Ecto neural progenitor cell (in vitro differentiated cells): ENCODE measurements around the gene OR5H2.
"Not testable (repeated sequence)": the region's sequence is repeated elsewhere in the genome, so short reads cannot be mapped to it uniquely, and the experiment has no call there.

Experiments
- DNase-seq: peaks from one replicate; pipeline ENCODE4 v3.0.0-alpha.2; 2018; ENCODE audit warnings: low spot score

Gene OR5H2

DNA sequence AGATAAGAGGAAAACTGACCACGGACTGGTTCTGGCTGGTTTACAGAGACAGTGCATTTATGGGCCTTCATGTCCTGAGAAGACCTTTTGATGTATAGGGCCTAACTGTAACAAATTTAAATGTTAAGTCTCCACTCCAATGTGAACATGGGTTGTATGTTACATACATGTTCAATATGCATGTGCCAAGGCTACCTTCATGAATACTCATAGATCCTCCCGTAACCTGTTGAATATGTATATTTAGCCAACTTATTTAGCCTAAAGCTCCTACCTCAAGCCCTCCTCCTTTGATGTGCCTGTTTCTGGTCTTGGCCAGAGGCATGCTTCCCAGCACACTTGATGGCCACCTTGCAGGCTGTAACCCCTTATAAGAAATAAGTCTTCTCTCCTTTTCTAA is at the start of gene OR5H2:
Gene OR5H2 (plus strand): TSS at position 301 of the 400 bp plus-strand sequence. CDS start 398 bp downstream, outside the sequence.
- no peak for DNase-seq

DNA sequence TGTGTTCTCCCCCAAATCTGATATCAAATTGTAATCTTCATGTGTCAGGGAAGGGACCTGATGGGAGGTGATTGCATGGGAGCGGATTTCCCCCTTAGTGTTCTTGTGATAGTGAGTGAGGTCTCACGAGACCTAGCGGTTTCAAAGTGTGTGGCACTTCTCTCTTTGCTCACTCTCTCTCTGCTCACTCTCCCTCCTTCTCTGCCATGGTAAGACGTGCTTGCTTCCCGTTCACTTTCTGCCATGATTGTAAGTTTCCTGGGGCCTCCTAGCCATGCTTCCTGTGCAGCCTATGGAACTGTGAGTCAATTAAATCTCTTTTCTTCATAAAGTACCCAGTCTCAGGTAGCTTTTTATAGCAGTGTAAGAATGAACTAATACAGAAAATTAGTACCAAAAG is 48.8 kb upstream of the OR5H2 start:
- no peak for DNase-seq

DNA sequence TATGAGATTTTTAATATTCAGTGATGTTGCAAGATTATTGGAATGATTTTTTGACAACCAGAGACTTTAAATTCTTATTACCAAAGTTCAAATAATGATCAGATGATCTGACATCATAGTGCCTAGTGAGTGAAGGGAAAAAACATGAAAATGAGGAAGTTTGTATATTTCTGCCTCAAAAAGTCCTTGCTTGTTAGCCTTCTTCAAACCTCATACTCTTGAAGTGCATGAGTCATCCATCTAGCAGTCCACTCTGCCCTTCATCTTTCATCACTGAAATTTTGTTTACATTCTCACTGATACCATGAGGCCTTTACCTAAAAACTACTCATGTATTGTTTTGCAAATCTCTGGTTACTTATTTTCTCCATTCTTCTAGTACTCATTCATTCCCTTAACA is 42.2 kb upstream of the OR5H2 start:
- no peak for DNase-seq

DNA sequence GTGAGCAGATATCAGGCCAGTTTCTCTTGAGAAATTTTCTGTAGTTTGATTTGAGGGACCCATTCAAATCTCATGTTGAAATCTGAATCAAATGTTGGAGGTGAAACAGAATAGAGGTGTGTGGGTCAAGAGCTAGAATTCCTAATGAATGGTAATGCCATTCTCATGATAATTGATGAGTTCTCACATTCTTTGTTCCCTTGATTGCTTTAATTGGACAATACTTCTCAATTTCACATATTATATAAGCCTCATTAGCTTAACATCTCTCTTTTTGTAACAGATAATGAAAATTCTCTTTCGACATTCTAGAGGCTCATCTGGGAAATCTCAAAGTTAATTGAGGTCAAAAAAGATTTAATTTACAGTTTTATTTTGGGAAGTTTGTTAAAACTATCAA is 40.1 kb upstream of the OR5H2 start:
- DNase-seq: no peak

DNA sequence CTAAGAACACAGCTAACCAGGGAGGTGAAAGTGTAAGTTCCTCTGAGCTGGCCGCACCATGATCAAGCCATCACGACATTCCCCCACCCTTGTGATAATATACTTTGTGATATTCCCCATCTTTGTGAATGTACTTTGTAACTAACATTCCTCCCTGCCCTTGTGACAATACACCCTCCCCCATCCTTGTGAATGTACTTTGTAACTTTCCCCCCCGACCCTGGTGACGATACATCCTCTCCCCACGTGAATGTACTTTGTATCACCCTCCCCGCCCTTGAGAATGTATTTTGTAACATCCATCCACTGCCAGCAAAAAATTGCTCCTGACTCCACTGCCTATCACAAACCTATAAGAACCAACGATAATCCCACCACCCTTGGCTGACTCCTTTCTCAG is 38.5 kb upstream of the OR5H2 start:
- no peak for DNase-seq

DNA sequence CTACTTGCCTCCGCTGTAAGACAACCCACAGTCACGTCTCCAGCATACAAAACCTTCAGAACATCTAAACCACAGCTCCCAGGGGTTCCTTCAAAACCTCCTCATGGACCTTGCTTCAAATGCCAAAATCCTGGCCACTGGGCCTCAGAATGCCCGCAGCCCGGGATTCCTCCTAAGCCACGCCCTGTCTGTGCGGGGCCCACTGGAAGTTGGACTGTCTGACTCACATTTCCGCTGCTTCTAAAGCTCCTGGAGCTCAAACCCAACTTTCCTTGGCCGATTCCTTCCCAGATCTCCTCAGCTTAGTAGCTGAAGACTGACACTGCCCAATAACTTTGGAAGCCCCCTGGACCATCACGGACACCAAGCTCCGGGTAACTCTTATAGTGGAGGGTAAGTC is 36.2 kb upstream of the OR5H2 start:
- no peak for DNase-seq

DNA sequence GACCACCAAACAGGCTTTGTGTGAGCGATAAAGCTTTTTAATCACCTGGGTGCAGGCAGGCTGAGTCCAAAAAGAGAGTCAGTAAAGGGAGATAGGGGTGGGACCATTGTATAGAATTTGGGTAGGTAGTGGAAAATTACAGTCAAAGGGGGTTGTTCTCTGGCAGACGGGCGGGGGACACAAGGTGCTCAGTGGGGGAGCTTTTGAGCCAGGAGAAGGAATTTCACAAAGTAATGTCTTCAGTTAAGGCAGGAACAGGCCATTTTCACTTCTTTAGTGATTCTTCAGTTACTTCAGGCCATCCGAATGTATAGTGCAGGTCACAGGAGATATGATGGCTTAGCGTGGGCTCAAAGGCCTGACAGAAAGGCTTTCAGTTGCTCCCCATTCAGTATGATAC is 26.3 kb upstream of the OR5H2 start:
- DNase-seq: not testable (repeated sequence)

DNA sequence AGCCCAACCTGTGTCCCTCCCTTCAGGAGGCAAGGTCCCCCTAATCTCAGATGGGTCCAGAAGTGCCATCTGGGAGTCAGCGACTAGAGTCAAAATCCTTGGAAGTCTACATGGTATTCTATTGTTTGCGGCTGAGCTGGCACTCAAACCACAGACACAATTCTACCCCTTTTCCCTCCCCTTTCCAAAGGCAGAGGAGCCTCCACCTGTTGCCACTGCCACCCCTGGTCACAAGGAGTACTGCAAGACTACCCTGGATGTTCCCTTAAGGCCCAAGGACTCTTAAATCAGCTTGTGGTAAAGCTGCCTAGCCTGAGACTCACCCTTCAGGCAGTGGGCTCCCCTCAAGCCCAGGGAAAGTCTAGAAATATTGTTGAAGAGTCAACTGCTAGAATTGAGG is 22.6 kb upstream of the OR5H2 start:
- DNase-seq: no peak

DNA sequence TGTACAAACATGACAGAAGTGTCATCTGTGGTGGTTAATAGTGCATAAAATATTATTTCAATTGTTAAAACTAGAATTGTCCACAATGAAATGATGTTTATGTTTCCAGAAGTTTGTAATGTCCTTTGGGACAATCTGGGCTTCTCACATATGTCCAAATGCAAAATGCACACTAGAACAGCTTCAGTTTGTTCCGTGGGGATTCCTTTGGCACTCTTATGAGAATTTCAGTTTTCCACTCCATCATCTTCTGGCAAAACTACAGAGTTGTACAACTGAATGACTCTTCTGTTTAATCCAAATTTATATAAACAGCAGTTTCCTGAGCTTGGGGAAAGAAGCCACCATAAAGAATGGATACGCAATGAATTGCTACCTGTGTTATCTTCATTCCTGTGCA is 20.3 kb upstream of the OR5H2 start:
- no peak for DNase-seq

DNA sequence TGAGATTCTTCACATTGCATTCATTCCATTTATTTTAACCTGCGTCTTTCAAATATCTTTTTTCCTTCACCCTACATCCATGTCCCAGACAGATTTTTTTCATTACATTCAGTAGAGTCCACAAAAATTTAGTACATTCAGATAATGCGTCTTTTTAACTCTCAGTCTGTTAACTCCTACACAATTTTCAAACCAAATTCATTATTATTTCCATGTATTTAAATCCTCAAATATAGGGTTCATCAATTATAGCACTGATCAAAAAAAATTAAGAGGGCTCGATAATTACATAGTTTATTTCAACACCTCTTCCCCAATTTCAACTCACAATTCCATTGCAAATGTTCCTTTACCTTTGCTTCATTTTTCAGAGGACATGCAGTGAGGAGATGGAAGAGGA is 18.4 kb upstream of the OR5H2 start, which contains the start of gene OR5H6:
Gene OR5H6 (plus strand): TSS at position 301 of the 400 bp plus-strand sequence. CDS start 89 bp downstream, at position 390.
- no peak for DNase-seq

DNA sequence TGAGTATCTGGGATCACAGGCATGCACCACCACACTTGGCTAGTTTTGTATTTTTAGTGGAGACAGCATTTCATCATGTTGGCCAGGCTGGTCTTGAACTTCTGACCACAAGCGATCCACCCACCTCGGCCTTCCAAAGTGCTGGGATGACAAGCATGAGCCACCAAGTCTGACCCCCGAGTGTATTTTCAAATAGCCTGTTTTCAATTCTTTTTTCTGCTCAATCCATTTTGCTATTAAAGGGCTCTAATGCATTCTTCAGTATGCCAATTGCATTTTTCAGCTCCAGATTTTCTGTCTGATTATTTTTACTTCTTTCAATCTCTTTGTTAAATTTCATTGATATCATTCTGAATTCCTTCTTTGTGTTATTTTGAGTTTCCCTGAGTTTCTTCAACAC is 12.5 kb upstream of the OR5H2 start:
- no peak for DNase-seq

DNA sequence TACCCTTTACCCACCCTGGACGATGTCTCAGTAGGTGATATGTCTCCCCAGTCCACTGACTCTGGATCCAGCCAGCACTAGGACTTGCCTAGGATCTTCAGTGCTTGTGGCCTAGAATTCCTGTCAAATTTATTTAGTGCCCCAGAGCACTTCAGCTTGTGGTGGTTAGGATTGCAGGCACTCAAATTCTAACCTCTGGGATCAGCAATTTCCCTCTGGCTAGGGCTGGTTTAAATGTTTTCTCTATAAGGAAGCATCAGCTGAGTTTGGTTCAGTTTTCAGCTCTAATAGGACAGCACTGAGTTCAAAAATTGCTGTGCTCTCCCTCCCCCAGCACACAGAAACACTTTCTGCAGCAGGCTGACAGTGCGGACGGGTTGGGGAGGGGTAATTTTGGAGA is 10.2 kb upstream of the OR5H2 start:
- DNase-seq: no peak

DNA sequence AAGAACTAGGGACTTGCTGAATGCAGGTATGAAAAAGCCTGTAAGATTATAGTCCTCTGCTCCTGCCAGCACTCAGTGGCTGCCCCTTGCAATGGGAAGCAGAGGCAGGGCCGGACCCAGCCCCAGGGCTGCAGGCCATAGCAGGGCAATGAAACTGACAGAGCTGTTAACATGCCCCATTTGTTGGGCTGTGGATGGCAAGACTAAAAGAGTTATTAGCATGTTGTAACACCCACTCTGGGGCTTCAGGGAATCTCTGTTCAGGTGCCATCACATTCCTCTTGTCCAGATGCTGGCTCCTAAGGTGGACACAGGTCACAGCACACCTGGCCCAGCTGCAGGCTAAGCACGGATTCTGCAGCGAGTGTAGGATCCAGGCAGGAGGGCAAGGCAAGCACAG is 7.4 kb upstream of the OR5H2 start:
- no peak for DNase-seq

DNA sequence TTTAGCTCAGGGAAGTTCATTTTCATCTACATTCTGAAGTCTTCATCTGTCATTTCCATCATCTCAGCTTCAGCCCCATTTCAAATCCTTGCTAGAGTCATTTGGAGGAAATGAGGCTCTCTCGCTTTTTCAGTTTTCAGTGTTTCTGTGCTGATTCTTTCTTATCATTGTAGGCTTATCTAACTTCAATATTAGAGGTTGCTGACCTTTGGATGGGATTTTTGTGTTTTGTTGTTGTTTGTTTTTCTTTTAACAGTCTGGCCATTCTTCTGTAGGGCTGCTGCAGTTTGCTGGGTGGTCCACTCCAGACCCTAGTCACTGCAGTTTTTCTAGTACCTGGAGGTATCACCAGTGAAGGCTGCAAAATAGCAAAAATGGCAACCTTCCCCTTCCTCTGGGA is 8.6 kb downstream of the OR5H2 start:
- no peak for DNase-seq

DNA sequence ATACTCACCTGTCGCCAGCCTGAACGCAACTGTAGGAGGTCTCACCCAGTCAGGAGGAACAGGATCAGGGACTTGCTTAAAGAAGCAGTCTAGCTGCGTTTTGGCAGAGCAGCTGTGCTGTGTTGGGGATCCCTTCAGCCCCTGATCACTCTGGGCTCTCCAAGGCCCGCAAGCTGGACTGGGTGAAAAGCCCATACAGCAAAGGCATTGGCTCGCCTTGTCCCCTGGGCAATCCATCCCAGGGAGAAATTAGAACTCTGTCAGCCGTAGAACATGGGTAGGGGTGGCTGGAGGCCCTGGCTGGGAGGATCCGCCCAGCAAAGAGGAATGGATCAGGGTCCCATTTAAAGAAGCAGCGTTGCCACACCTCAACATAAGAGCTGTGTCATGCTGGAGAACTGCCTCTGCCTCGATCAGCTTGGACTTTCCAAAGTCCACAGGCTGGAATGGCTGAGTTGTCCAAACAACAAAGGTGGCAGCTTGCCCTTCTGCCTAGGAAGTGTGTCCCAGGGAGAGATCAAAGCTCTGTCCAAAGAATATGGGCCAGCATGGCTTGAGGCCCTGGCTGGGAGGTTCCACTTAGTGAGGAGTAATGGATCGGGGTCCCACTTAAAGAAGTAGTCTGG is 9.1 kb downstream of the OR5H2 start:
- no peak for DNase-seq

DNA sequence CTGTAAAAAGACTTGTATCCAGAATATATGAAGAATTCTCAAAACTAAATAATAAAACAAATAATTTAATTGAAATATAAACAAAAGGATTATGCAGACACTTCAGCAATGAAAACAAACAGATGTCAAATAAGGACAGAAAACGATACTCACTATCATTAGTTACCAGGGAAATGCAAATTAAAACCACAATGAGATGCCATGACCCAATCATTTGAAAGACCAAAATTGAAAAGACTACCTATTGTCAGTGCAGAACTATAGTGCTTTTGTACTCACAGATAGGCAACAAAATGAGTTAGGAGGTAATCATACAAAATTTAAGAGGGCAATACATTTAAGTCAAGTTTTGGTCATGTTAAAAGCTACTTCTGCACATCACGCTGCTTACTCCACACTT is 39.8 kb downstream of the OR5H2 start:
- DNase-seq: no peak

DNA sequence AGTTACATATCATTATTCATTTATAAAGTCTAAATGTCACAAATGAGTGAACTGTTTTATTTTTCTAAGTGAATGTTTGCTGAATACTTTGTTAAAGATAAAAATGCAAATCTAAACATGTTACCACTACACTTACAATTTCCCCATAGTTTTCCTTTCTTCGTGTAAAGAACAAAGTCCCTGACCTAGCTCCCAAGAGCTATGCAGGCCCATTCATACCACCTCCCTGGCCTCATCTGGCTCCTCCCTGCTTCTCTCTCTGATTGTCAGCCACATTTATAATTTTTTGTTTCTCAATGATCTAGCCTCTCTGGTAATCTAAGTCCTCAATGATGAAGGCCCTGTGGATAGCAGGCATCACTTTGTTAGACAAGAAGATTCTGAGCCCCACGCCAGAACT is 40.4 kb downstream of the OR5H2 start:
- no peak for DNase-seq

DNA sequence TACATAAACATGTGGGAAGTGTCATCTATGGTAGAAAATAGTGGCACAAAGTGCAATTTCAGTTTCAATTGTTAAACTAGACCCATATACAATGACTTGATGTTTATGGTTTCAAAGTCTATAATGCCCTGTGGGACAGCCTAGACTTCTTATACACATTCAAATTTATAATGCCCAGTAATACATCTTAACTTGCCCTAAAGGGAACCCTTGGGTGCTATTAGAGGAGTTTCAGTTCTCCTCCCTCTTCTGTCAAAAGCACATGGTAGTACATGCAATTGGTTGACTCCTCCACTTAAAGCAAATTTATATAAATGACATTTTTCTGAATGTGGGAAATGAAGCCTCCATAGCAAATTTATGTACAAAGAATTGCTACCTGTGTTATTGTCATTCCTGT is 41.1 kb downstream of the OR5H2 start:
- DNase-seq: no peak

DNA sequence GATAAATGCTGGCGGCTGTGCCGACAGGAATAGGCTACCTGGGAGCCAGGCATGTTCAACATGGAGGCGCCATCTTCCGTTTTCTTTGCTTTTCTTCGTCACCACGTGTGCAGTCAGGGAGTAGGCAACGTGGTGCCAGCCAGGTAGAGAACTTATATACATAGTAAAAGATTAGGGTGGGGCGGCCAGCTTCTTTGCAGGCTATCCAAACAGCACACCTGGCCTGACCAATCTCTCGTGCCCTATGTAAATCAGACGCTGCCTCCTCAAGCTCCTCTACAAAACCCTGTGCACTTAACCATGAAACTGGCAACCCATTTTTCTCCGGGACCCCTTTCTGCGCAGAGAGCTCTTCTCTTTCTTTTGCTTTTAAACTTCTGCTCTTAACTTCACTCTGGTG is 42.8 kb downstream of the OR5H2 start:
- DNase-seq: no peak

DNA sequence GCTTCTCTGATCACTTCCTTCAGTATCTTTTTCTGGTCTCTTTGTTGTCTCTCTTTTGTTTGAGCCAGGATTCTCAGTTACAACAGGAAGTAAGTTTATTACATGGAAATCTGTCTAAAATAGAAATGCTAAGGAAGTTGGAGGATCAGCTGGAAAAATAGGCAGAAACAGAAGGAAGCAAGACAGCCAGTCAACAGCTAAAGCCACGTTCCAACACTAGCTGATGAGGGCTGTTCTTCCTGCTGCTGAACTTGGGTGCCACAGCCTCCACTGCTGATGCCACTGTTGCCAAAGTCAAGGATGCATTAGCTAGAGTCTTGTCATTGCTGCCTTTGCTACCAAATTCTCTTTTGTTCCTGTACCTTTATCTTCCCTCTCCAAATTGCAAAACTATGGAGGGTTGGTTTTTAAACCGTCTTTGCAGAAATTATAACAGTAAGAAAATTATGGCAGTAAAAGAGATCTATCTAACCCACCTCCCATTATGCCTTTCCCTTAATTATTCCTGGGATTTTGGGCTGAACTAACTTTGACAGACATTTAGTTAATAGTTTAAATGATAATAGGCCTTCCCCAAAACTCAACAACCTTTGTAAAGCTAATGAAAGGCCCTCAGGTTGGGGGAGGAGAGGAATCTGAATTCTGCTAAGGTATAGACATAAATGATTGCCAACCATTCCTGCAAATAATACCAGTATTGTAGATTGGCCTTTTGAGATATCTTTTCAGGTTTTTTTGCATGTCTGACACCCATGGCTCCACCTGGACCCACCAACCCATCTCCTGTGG is 44.0 kb downstream of the OR5H2 start:
- DNase-seq: no peak

DNA sequence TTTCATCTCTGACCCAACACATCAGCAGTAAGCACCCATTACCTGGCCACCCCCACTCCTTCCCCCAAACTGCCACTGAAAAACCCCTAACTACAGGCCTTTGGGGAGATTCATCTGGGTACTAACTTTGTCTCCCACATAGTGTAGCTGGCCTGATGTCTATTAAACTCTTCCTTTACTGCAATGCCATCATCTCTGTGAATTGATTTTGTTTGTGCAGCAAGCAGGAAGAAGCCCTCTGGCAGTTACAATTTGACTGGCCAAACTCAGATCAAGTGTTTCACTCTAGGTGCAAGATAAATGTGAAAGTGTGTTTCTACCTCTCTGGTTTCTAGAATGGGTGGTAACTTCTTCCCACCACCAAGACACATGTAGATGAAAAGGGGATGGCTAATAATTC is 44.6 kb downstream of the OR5H2 start:
- DNase-seq: no peak

DNA sequence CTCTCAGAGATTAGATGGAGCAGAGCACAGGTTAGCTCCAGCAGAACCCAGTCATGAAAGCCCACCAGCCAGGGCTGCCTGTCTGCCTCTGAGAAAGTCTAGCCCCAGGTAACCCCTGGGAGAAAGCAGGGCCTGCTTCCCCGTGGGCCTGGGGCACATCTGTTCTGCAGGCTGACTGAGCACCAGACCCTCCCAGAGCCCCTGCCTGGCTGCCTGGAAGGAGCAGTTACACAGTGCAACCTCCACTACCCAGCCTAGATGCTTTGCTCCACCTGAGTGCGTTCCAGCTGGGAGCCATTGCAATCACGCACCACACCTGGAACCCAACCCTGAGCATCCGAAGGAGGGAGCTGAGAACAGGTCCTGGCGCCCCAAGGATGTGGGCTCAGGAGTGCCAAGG is 46.6 kb downstream of the OR5H2 start:
- DNase-seq: no peak

DNA sequence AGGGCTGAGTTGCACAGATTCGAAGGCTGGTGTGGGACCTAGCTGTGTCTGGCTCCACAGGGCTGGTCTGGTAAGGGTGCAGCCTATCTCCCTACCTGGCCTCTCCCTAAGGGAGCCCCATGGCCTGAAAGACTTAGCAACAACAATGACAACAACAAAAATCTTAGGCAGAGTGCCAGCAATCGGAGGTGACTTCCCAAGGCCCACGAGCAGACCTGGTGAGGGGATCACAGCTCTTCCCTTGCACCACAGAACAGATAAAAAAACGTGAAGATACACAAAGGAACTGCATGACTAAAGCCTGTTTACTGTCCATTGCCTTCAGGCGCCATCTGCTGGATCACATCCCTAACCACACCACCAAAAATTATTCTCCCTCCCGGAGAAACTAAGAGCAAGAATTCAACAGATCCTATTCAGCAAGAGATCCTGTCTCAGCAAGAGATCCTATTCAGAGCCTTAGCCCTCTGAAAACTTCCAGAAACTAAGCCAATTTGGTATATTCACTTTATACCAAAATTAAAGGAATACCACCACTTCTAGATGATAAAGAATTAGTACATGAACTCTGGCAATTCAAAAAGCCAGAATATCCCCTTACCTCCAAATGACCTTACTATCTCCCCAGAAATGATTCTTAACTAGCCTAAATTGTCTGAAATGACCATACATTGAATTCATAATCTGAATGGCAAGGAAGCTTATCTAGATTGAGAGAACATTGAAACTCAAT is 47.3 kb downstream of the OR5H2 start:
- peak; percentile 62 for DNase-seq
